D721Med (cell line): Measurements from ENCODE around the gene RASSF8.
A peak's percentile ranks its signal among the peaks of the same experiment; 100 is the strongest.

Source experiments
- DNase-seq: peaks from one replicate; pipeline ENCODE4 v3.0.0; 2011; ENCODE audit warnings: low spot score; ENCODE audit not compliant: insufficient read length
- FAIRE-seq: peaks from 2 replicates; lab custom pipeline; 2011; peaks lifted over from hg19 to GRCh38; lab: Jason Lieb, UNC
- TF ChIP-seq, protein P1 (sequence below): IDR thresholded peaks from 2 replicates; pipeline ENCODE4 v1.5.1; 2012; ENCODE audit warnings: mild to moderate bottlenecking, control low read depth; ENCODE audit not compliant: insufficient read depth; ENCODE audit errors: missing control alignments

Gene RASSF8

DNA sequence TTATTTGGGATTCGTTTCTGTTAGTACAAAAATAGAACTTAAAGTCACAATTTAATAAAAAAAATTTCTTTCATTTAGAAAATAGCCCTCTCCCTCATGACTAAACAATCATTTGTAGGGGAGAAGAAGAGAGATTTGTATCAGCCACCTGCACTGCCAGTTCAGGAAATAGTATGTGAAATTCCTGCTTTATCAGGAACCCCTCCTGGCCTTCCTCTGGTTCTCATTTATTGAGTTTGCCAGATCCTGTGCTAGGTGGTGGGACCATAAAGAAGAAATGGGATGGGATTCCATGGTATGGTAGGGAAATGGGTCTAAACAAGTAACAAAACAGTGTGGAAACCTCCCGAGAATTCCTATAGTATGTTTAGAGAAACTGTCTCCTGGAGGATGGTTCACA lies 30.0 kb downstream of the RASSF8 start:
- DNase-seq = no peak
- FAIRE-seq = no peak
- TF ChIP-seq, protein P1, sequence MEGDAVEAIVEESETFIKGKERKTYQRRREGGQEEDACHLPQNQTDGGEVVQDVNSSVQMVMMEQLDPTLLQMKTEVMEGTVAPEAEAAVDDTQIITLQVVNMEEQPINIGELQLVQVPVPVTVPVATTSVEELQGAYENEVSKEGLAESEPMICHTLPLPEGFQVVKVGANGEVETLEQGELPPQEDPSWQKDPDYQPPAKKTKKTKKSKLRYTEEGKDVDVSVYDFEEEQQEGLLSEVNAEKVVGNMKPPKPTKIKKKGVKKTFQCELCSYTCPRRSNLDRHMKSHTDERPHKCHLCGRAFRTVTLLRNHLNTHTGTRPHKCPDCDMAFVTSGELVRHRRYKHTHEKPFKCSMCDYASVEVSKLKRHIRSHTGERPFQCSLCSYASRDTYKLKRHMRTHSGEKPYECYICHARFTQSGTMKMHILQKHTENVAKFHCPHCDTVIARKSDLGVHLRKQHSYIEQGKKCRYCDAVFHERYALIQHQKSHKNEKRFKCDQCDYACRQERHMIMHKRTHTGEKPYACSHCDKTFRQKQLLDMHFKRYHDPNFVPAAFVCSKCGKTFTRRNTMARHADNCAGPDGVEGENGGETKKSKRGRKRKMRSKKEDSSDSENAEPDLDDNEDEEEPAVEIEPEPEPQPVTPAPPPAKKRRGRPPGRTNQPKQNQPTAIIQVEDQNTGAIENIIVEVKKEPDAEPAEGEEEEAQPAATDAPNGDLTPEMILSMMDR = no peak

DNA sequence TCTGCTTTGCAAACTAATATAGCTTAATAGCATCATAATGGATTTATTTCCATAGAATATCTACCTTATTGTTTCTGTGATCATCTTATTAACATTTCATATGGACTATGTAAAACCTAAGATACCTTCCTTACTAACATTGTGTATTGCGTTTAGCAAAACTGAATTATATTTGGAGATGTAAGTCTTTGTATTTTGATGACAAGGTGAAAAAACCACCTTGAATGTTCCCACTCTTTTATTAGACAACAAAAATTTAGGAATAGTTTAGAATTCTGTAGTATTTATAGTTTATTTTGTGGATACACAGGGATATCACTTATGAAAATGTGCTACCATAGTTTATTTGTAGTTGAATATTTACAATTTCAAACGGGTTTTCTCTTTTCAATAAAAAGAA lies 32.0 kb downstream of the RASSF8 start:
- DNase-seq = no peak
- FAIRE-seq = no peak
- TF ChIP-seq, protein P1 = no peak

DNA sequence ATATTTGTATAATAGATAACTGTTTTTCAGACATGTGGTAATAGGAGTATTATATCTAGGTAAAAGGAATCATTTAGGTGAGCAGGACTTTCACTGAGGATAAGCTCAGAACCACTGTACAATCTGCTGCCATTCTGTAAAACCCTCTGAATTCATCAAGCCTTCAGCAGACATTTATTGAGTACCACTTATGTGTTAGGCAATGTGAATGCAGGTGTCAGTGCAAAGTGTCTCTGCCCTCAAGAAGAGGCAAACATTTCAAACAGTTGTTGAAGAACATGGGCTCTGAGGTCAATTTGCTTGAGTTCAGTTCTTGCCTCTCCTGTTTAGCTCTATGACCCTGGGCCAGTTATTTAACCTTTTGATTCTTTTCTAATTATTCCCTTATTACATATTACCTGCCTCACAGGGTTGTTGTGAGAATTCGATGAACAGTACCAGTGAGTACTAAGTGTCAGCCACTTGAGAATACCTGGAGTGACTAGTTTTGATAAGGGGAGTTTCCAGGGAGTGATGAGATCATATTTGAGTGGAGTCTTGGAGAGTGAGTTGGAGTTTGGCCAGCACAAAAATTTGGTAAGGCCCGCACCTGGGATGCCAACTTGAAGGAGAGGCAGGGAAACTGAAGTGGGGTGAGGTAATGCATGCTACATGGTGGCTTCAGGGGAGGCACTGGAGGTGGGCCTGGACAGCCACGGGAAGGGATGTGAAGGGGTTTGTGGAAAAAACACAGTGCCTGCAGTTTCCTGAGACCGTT lies 33.7 kb downstream of the RASSF8 start:
- no peak for DNase-seq
- peak; percentile 56 for FAIRE-seq
- TF ChIP-seq, protein P1 = no peak

DNA sequence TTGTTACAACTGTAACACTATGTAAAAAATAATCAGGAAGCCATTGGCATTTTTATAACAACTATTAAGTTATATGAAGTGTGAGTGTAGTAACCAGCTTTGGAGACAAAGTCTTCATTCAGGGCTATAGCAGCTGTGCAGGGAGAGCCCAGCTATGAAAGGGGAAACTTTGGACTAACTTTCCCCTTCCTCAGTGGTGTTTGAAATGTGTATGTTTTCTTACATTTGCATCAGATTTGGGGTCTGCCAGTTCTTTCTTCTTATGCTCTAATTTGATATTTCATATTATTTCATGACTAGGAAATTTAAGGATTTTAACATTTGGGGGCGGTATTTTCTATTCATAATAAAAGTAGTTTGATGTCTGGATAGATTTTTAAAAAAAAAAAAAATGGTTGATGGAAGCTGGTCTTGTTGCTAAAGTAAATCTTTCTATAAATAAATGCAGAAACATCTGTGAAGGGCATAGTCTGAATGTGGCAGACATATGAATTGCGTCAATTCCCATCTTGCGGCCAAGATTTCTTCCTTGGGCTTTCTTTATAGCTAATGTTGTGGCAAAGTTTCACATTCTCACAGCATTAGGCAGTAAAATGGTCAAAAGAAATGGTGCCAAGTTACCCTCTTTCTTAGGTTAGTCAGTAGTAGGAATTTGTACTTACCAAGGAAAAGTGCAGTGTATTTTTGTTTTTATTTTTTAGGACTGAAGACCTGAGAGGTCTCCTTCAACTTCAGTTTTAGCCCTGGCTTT lies 35.6 kb downstream of the RASSF8 start:
- DNase-seq = no peak
- TF ChIP-seq, protein P1 = no peak
- no peak for FAIRE-seq

DNA sequence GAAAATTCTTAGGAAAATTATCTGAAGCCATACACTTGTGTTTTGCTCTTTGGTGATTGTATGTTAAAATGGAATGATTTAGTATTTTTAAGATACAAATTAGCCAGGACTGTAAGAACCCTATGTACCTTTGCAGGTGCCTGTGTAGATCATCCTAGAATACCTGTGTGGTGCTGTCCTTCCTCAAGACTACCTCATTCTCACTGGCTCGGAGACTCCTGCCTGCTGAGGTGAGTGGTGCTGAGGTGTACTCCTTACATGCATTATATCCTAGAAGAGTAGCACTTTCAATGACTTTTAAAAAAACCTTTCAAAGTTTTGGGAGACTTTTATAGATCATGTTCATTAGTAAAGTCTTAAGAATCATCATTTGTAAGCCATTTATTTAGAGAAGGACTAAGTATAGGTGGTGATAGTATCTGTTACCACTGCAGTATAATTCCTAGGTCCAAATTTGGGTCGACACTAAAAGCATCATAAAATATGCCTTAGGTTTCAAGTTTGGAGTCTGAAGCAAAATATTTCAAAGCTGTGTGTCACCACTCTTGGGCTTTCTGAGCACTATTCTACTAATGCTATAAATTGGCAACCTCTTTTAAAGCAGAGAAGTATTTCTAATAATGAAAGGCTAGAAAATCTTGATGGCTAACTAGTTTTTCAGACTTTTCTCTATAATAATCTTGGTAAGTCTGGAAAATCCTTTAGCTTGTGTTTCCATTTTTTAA lies 36.6 kb downstream of the RASSF8 start:
- TF ChIP-seq, protein P1 = no peak
- no peak for DNase-seq
- no peak for FAIRE-seq

DNA sequence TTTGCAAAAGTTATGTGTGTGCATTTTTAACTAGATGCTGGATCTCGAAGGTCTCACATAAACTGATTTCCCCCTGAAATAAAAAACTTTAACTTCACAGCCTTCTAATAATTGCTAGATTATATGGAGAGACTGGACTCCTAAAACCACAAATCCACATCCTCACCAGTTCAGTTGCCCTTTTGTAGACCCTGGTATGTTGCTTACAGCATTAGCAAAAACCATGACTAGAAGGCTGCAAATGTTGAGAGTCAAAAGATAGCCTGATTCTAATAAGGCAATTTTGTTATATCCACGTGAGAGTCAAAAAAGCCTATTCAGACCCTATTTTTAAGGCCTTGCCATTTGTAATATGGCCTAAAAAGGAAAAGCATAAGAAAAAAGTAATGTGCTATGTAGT lies 37.4 kb downstream of the RASSF8 start:
- DNase-seq (no peak), FAIRE-seq (peak; percentile 44)
- TF ChIP-seq, protein P1 = no peak
